Limb (tissue), 2 donors: Measurements from ENCODE around the gene ZNF160.
A peak's percentile ranks its signal among the peaks of the same experiment; 100 is the strongest.
"Not testable (repeated sequence)": the region's sequence is repeated elsewhere in the genome, so short reads cannot be mapped to it uniquely, and the experiment has no call there.

Experiments
- DNase-seq, 2 donors: peaks; one replicate each; pipeline ENCODE4 v3.0.0-alpha.2; 2016; ENCODE audit errors: extremely low spot score in 2 of 2

ZNF160 gene

GRCh38 chr19:53092723-53093122 is 10.5 kb downstream of the ZNF160 start:
- DNase-seq: no peak

- DNase-seq: no peak
Measured at GRCh38 chr19:53091413-53092254, 11.6 kb downstream of the ZNF160 start.

- no peak for DNase-seq
Measured at GRCh38 chr19:53088091-53088490, 15.1 kb downstream of the ZNF160 start.

- peak; percentile 13 to 40 for DNase-seq
Measured at GRCh38 chr19:53086949-53087348, 16.3 kb downstream of the ZNF160 start.

GRCh38 chr19:53085496-53085895 is 17.7 kb downstream of the ZNF160 start:
- DNase-seq: no peak

- DNase-seq: no peak
Measured at GRCh38 chr19:53082929-53083328, 20.3 kb downstream of the ZNF160 start.

GRCh38 chr19:53079313-53079924 is 23.8 kb downstream of the ZNF160 start:
- DNase-seq: no peak

GRCh38 chr19:53078668-53079067 is 24.6 kb downstream of the ZNF160 start:
- no peak for DNase-seq

- DNase-seq: peak; percentile 63 to 71
Measured at GRCh38 chr19:53076984-53077383, 26.2 kb downstream of the ZNF160 start.

- no peak for DNase-seq
Measured at GRCh38 chr19:53068834-53069233, 34.4 kb downstream of the ZNF160 start.

GRCh38 chr19:53068199-53068598 is 35.0 kb downstream of the ZNF160 start:
- no peak for DNase-seq

GRCh38 chr19:53057904-53058580 is 45.2 kb downstream of the ZNF160 start:
- peak in 1 of 2 donors; percentile 53 for DNase-seq

GRCh38 chr19:53055117-53055516 is 48.1 kb downstream of the ZNF160 start:
- DNase-seq: no peak

GRCh38 chr19:53047379-53047778 is 55.8 kb downstream of the ZNF160 start:
- DNase-seq: no peak

GRCh38 chr19:53045536-53045935 is 57.7 kb downstream of the ZNF160 start:
- DNase-seq: no peak

GRCh38 chr19:53041366-53041765 is 61.9 kb downstream of the ZNF160 start:
- no peak for DNase-seq

GRCh38 chr19:53037101-53038097 is 65.8 kb downstream of the ZNF160 start:
- peak; percentile 63 to 81 for DNase-seq

GRCh38 chr19:53034948-53035675 is 68.1 kb downstream of the ZNF160 start:
- no peak for DNase-seq

GRCh38 chr19:53034054-53034453 is 69.2 kb downstream of the ZNF160 start:
- DNase-seq: no peak

- DNase-seq: not testable (repeated sequence)
Measured at GRCh38 chr19:53028306-53028705, 74.9 kb downstream of the ZNF160 start.
